ENCODE data around the gene ZNF385D.

DNA sequence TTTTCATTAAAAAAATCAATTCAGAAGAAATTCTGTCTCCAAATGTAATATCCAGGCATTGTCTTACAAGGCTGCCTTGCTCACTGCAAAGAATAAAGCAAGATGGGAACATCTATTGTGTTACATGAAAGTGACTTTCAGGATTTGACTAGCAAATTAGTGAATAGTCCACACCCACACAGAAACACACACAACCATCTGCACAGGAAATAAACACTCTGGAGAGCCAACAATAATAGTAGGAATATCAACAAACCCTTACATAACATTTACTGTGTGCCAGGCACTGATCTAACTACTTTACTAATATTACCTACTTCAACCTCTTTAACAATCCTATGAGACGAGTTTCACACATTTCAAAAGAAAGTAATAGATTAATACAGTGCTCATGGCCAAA lies 28.9 kb upstream of the ZNF385D start:
- TF ChIP-seq ZNF547 (CRISPR knock-in tag; IDR thresholded peaks at IDR 0.05) (no peak), ZNF768 (CRISPR knock-in tag; IDR thresholded peaks at IDR 0.05) (no peak), ETV5 (CRISPR knock-in tag; IDR thresholded peaks at IDR 0.05; ENCODE audit: borderline replicate concordance) (no peak), ZNF430 (CRISPR knock-in tag; IDR thresholded peaks at IDR 0.05) (no peak), FOSL1 (CRISPR knock-in tag; IDR thresholded peaks at IDR 0.05; ENCODE audit: borderline replicate concordance) (no peak)
- TF ChIP-seq, protein P1, sequence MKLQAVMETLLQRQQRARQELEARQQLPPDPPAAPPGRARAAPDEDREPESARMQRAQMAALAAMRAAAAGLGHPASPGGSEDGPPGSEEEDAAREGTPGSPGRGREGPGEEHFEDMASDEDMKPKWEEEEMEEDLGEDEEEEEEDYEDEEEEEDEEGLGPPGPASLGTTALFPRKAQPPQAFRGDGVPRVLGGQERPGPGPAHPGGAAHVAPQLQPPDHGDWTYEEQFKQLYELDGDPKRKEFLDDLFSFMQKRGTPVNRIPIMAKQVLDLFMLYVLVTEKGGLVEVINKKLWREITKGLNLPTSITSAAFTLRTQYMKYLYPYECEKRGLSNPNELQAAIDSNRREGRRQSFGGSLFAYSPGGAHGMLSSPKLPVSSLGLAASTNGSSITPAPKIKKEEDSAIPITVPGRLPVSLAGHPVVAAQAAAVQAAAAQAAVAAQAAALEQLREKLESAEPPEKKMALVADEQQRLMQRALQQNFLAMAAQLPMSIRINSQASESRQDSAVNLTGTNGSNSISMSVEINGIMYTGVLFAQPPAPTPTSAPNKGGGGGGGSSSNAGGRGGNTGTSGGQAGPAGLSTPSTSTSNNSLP (IDR thresholded peaks at IDR 0.05; ENCODE audit: low read depth, low read length), result no peak
- TF ChIP-seq, protein P2, sequence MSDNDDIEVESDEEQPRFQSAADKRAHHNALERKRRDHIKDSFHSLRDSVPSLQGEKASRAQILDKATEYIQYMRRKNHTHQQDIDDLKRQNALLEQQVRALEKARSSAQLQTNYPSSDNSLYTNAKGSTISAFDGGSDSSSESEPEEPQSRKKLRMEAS (IDR thresholded peaks at IDR 0.05), result no peak

Measured in HepG2 (cell line).